ENCODE results near the gene DLL3. TPM values are rescaled to one million over a fixed set of nuclear protein-coding genes. Genes with fewer than 3 reads are reported as not detected.

DLL3 gene
- total and polyA plus RNA-seq, 10 of the 15 experiments (the other 5 are each of a cell fraction or from before 2014, with no cell fraction given) = 0.18 to 2.0 (median 0.95) TPM

GRCh38 chr19:39497996-39498797, 550 bp upstream of the DLL3 start (continued):
- TF ChIP-seq, protein P1, sequence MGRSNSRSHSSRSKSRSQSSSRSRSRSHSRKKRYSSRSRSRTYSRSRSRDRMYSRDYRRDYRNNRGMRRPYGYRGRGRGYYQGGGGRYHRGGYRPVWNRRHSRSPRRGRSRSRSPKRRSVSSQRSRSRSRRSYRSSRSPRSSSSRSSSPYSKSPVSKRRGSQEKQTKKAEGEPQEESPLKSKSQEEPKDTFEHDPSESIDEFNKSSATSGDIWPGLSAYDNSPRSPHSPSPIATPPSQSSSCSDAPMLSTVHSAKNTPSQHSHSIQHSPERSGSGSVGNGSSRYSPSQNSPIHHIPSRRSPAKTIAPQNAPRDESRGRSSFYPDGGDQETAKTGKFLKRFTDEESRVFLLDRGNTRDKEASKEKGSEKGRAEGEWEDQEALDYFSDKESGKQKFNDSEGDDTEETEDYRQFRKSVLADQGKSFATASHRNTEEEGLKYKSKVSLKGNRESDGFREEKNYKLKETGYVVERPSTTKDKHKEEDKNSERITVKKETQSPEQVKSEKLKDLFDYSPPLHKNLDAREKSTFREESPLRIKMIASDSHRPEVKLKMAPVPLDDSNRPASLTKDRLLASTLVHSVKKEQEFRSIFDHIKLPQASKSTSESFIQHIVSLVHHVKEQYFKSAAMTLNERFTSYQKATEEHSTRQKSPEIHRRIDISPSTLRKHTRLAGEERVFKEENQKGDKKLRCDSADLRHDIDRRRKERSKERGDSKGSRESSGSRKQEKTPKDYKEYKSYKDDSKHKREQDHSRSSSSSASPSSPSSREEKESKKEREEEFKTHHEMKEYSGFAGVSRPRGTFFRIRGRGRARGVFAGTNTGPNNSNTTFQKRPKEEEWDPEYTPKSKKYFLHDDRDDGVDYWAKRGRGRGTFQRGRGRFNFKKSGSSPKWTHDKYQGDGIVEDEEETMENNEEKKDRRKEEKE (IDR thresholded peaks at IDR 0.05) = no peak
- TF ChIP-seq CBX3 (IDR thresholded peaks at IDR 0.05; ENCODE audit: borderline replicate concordance, low read depth) (no peak), BMI1 (IDR thresholded peaks at IDR 0.05; ENCODE audit: borderline replicate concordance) (no peak), STAT3 (IDR thresholded peaks at IDR 0.05; ENCODE audit: low read depth, low read length) (no peak), HDAC6 (IDR thresholded peaks at IDR 0.05; ENCODE audit: unreplicated experiment) (no peak), POU2F2 (IDR thresholded peaks at IDR 0.05; ENCODE audit: borderline replicate concordance, low read depth, low read length) (peak; percentile 90; the same call in 2 of the 3 replicates), ZZZ3 (IDR thresholded peaks at IDR 0.05; ENCODE audit: control insufficient read depth, insufficient read length, low read depth) (no peak), WRNIP1 (IDR thresholded peaks at IDR 0.05; ENCODE audit: borderline replicate concordance, low read depth, low read length) (no peak), KDM1A (IDR thresholded peaks at IDR 0.05; ENCODE audit: borderline replicate concordance) (no peak), NFYB (IDR thresholded peaks at IDR 0.05; ENCODE audit: insufficient read depth, low read depth, low read length) (no peak), SIN3A (IDR thresholded peaks at IDR 0.05; ENCODE audit: low read depth, low read length) (no peak), SMC3 (IDR thresholded peaks at IDR 0.05; ENCODE audit: borderline replicate concordance, low read length) (peak; percentile 27; the same call in 1 of the 2 replicates), CHD4 (IDR thresholded peaks at IDR 0.05) (no peak), IRF3 (IDR thresholded peaks at IDR 0.05) (no peak), NBN (IDR thresholded peaks at IDR 0.05) (0 out of 2 replicates have a peak, but pooled peaks have one; percentile 48), BCL11A (IDR thresholded peaks at IDR 0.05; ENCODE audit: low read depth, low read length) (no peak), MEF2A (IDR thresholded peaks at IDR 0.05; ENCODE audit: insufficient read depth, low read depth, low read length) (no peak), ZNF217 (IDR thresholded peaks at IDR 0.05) (no peak), USF2 (IDR thresholded peaks at IDR 0.05; ENCODE audit: borderline replicate concordance, low read depth, low read length) (no peak; the same call in 1 of the 2 replicates), MXI1 (IDR thresholded peaks at IDR 0.05; ENCODE audit: low read depth, low read length) (peak; percentile 75), HSF1 (IDR thresholded peaks at IDR 0.05; ENCODE audit: low read depth, low read length) (no peak)
- TF ChIP-seq, protein P2, sequence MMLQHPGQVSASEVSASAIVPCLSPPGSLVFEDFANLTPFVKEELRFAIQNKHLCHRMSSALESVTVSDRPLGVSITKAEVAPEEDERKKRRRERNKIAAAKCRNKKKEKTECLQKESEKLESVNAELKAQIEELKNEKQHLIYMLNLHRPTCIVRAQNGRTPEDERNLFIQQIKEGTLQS (IDR thresholded peaks at IDR 0.05; ENCODE audit: borderline replicate concordance, extremely low read depth, low read depth, low read length) = no peak
- TF ChIP-seq, protein P3, sequence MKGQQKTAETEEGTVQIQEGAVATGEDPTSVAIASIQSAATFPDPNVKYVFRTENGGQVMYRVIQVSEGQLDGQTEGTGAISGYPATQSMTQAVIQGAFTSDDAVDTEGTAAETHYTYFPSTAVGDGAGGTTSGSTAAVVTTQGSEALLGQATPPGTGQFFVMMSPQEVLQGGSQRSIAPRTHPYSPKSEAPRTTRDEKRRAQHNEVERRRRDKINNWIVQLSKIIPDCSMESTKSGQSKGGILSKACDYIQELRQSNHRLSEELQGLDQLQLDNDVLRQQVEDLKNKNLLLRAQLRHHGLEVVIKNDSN (IDR thresholded peaks at IDR 0.05; ENCODE audit: borderline replicate concordance, extremely low read length, insufficient read depth, low read depth, low read length) = no peak
